DLD1 (cell line): Measurements from ENCODE around the gene BARHL1.

Source experiments
- in situ Hi-C: cut with HindIII; loops from 2 replicates; pipeline ENCODE4 v1.10.0; 2017; ENCODE audit warnings: low sequenced_read_pairs

BARHL1 gene

GRCh38 chr9:132555528-132555927 lies 26.9 kb upstream of the BARHL1 start:
- in situ Hi-C loops = loop anchor here (25.0 kb wide), 1 partner anchor 143 kb away; the partner anchor contains the start of genes CFAP77 and TTF1

GRCh38 chr9:132556235-132556634 lies 26.2 kb upstream of the BARHL1 start:
- in situ Hi-C loops = loop anchor here (25.0 kb wide), 1 partner anchor 144 kb away; the partner anchor contains the start of genes CFAP77 and TTF1

- in situ Hi-C loops = loop anchor here (25.0 kb wide), 1 partner anchor 144 kb away; the partner anchor contains the start of genes CFAP77 and TTF1
These were observed 25.7 kb upstream of the BARHL1 start for GRCh38 chr9:132556714-132557113.

- in situ Hi-C loops = loop anchor here (25.0 kb wide), 1 partner anchor 145 kb away; the partner anchor contains the start of genes CFAP77 and TTF1
These were observed 25.2 kb upstream of the BARHL1 start for GRCh38 chr9:132557159-132557558.

- in situ Hi-C loops = loop anchor here (25.0 kb wide), 1 partner anchor 147 kb away; the partner anchor contains the start of genes CFAP77 and TTF1
These were observed 22.7 kb upstream of the BARHL1 start for GRCh38 chr9:132559711-132560110.

- in situ Hi-C loops = loop anchor here (25.0 kb wide), 1 partner anchor 148 kb away; the partner anchor contains the start of genes CFAP77 and TTF1
These were observed 21.7 kb upstream of the BARHL1 start for GRCh38 chr9:132560616-132561202.

GRCh38 chr9:132562306-132562573 lies 20.2 kb upstream of the BARHL1 start:
- in situ Hi-C loops = loop anchor here (25.0 kb wide), 1 partner anchor 150 kb away; the partner anchor contains the start of genes CFAP77 and TTF1

GRCh38 chr9:132564526-132564925 lies 17.9 kb upstream of the BARHL1 start:
- in situ Hi-C loops = loop anchor here (25.0 kb wide), 1 partner anchor 152 kb away; the partner anchor contains the start of genes CFAP77 and TTF1

- in situ Hi-C loops = loop anchor here (25.0 kb wide), 1 partner anchor 156 kb away; the partner anchor contains the start of genes CFAP77 and TTF1
These were observed 13.6 kb upstream of the BARHL1 start for GRCh38 chr9:132568787-132569186.

GRCh38 chr9:132571806-132572600 lies 10.4 kb upstream of the BARHL1 start:
- in situ Hi-C loops = loop anchor here (25.0 kb wide), 1 partner anchor 160 kb away; the partner anchor contains the start of genes CFAP77 and TTF1

GRCh38 chr9:132572921-132573320 lies 9.5 kb upstream of the BARHL1 start:
- in situ Hi-C loops = loop anchor here (25.0 kb wide), 1 partner anchor 161 kb away; the partner anchor contains the start of genes CFAP77 and TTF1

- in situ Hi-C loops = no loop called here
These were observed 7.3 kb upstream of the BARHL1 start for GRCh38 chr9:132575005-132575609.

GRCh38 chr9:132575811-132576210 lies 6.6 kb upstream of the BARHL1 start:
- in situ Hi-C loops = no loop called here

GRCh38 chr9:132577119-132577518 lies 5.3 kb upstream of the BARHL1 start:
- in situ Hi-C loops = no loop called here

- in situ Hi-C loops = no loop called here
These were observed 4.0 kb upstream of the BARHL1 start for GRCh38 chr9:132578367-132578932.

GRCh38 chr9:132579427-132579798 lies 3.0 kb upstream of the BARHL1 start:
- in situ Hi-C loops = no loop called here

GRCh38 chr9:132582786-132583583 lies 579 bp downstream of the BARHL1 start:
- in situ Hi-C loops = no loop called here

GRCh38 chr9:132583584-132584304 lies 1.3 kb downstream of the BARHL1 start:
- in situ Hi-C loops = no loop called here
